Ovary (tissue), 3 donors: Measurements from ENCODE around the gene ADCY1.

Experiments
- CTCF ChIP-seq, 3 donors: fragments of 450-650 bp in 2 of 3; fragments of 200-600 bp in 1 of 3; IDR thresholded peaks; one replicate each; pipeline versions ENCODE4 v1.5.1 to v1.8.0; 2016 to 2022; ENCODE audit warnings: antibody characterized with exemption in 3 of 3, mild to moderate bottlenecking in 1 of 3
- EP300 ChIP-seq: sonication (generic); formaldehyde crosslinking; IDR thresholded peaks from one replicate; pipeline ENCODE4 v1.6.1; 2017; ENCODE audit warnings: antibody characterized with exemption
- POLR2A ChIP-seq: fragments of 450-650 bp; IDR thresholded peaks from one replicate; pipeline ENCODE4 v1.6.1; 2017; ENCODE audit warnings: antibody characterized with exemption, mild to moderate bottlenecking, moderate library complexity
- donor health status: DM: no; HTN: no; CAD: no.

GRCh38 chr7:45691155-45691656, 117.0 kb downstream of the ADCY1 start:
- TF ChIP-seq CTCF (IDR thresholded peaks at IDR 0.05) = no peak
- no peak for TF ChIP-seq POLR2A
- no peak for TF ChIP-seq EP300
